Pancreas (tissue), 10 donors: Measurements from ENCODE around the gene COQ9. TPM values are rescaled to one million over a fixed set of nuclear protein-coding genes. Genes with fewer than 3 reads are reported as not detected.

Source experiments
- ATAC-seq, 4 donors: fragments of 200-7000 bp; cut with Tn5 transposase; one replicate each; pipeline versions ENCODE4 v1.8.0 to v1.9.1; 2020; ENCODE audit warnings: mild to moderate bottlenecking in 4 of 4, moderate library complexity in 4 of 4
- DNase-seq, 6 donors: peaks; one replicate each; pipeline ENCODE4 v3.0.0-alpha.2; 2020
- FAIRE-seq: peaks from 2 replicates; lab custom pipeline; 2012; peaks lifted over from hg19 to GRCh38; lab: Jason Lieb, UNC
- H3K27ac ChIP-seq, 4 donors: fragments of 200-600 bp; sonication (generic); 1 replicate in 3 of 4; 2 replicates in 1 of 4; pipeline versions ENCODE4 v1.5.0 to v1.8.0; 2020
- H3K27me3 ChIP-seq, 4 donors: fragments of 200-600 bp; one replicate each; pipeline ENCODE4 v1.8.0; 2021
- H3K36me3 ChIP-seq, 3 donors: fragments of 200-600 bp; sonication (generic) in 1 of 3; one replicate each; pipeline versions ENCODE4 v1.5.0 to v1.8.0; 2020 to 2021
- H3K4me1 ChIP-seq, 3 donors: fragments of 200-600 bp; one replicate each; pipeline ENCODE4 v1.8.0; 2021
- H3K4me3 ChIP-seq, 4 donors: fragments of 200-600 bp; sonication (generic) in 2 of 4; one replicate each; pipeline versions ENCODE4 v1.5.0 to v1.8.0; 2020 to 2021
- H3K9me3 ChIP-seq, 4 donors: fragments of 200-600 bp; one replicate each; pipeline ENCODE4 v1.8.0; 2021
- CTCF ChIP-seq, 4 donors: fragments of 200-600 bp; sonication (generic) in 3 of 4; IDR thresholded peaks; one replicate each; pipeline versions ENCODE4 v1.5.0 to v1.8.0; 2021; ENCODE audit warnings: antibody characterized with exemption in 4 of 4
- WGBS, 2 donors: extraction: QIAGEN DNeasy Blood & Tissue Kit; methylation state at CpG; one replicate each; pipeline ENCODE4 v1.1.7; 2013; 5-methylcytosine and 5-hydroxymethylcytosine counted together
- intact Hi-C, 3 donors: fragments of 100-400 bp; cut with DNase I; formaldehyde crosslinking; loops; one replicate each; pipeline versions ENCODE4 v1.11.1 to v1.14.2; 2022
- polyA plus RNA-seq, 2 donors: library from polyadenylated mRNA; stranded (reverse); fragments of 200-250 nt; gene quantifications; one replicate each; pipeline ENCODE4 v1.2.3, GENCODE V29; 2013
- total RNA-seq, 6 donors: library from RNA; stranded (reverse); fragmentation: NEBNext Ultra II Directional in 4 of 6; extraction: Animal tissue kit (Norgen Biotek cat#: 25700) in 4 of 6; gene quantifications; one replicate each; pipeline versions ENCODE4 v1.2.1 to v1.2.4, GENCODE V29; 2021 to 2023
- donor health status: healthy with polysubstance abuse.
- donor health status: DM: no; HTN: no; CAD: no; lungs with moderate emphysema.
- donor health status: DM: no; HTN: no; CAD: no.
- donor health status: control.
- donor health status: control.
- donor health status: Bipolar disorder and iron deficiency.
- donor health status: DM: yes; HTN: yes; CAD: no.
- donor health status: DM: no; HTN: no; CAD: no.
- donor health status: DM: no; HTN: no; CAD: no.
- donor health status: DM: yes; HTN: yes; CAD: no.

Gene COQ9
- total and polyA plus RNA-seq, 8 donors: 17.7 to 51.1 (median 25.3) TPM

DNA sequence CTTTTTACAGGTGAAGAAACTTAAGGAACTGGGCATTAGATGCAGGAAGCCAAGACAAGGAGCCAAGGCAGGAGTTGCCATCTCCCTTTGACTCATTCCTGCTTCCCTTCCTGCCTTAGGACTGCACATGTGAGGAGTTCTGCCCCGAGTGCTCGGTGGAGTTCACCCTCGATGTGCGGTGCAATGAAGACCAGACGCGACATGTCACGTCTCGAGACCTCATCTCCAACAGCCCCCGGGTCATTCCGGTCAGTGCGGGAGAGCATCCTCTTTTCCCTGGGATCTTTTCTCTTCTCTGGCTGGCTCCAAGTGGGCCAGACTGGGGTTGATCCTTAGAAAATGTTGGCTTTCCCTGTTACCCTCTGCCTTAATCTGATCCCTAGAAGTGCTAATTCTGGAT, 21.8 kb downstream of the COQ9 start:
- Histone ChIP-seq H3K27me3 (no peaks in the 10 kb centered on the region), H3K4me1 (peaks cover 24 to 34% (median 24%) of the 10 kb centered on the region in 3 donors), H3K4me3 (no peak overlapping the region), H3K9me3 (no peaks in the 10 kb centered on the region), H3K27ac (no peak overlapping the region), H3K36me3 (peaks cover 2 to 72% (median 26%) of the 10 kb centered on the region in 3 donors)
- no peak for FAIRE-seq
- no peak for DNase-seq
- TF ChIP-seq CTCF (IDR thresholded peaks at IDR 0.05): no peak
- intact Hi-C loops: no loop called here
- ATAC-seq: no peak
- whole genome bisulfite sequencing, 2 donors: 91 to 96% methylated on average over 11 of the region's 11 CpGs

- FAIRE-seq (no peak), ATAC-seq (no peak), DNase-seq (no peak)
- Histone ChIP-seq H3K27me3 (no peaks in the 10 kb centered on the region), H3K9me3 (no peaks in the 10 kb centered on the region), H3K4me3 (no peak overlapping the region), H3K36me3 (peaks cover 2 to 68% (median 26%) of the 10 kb centered on the region in 3 donors), H3K27ac (peak overlapping the region in 1 of 4 donors; percentile 44), H3K4me1 (peaks cover 21 to 30% (median 22%) of the 10 kb centered on the region in 3 donors)
- intact Hi-C loops: no loop called here
- 84 to 85% methylated on average over 9 of the region's 9 CpGs for WGBS, 2 donors
- TF ChIP-seq CTCF (IDR thresholded peaks at IDR 0.05): no peak
Measured at GRCh38 chr16:57469917-57470470, 22.7 kb downstream of the COQ9 start.

GRCh38 chr16:57470711-57471110, 23.4 kb downstream of the COQ9 start:
- peak overlapping the region in 2 of 4 donors; percentile 21 to 44 for H3K27ac ChIP-seq
- FAIRE-seq: no peak
- intact Hi-C loops: no loop called here

DNA sequence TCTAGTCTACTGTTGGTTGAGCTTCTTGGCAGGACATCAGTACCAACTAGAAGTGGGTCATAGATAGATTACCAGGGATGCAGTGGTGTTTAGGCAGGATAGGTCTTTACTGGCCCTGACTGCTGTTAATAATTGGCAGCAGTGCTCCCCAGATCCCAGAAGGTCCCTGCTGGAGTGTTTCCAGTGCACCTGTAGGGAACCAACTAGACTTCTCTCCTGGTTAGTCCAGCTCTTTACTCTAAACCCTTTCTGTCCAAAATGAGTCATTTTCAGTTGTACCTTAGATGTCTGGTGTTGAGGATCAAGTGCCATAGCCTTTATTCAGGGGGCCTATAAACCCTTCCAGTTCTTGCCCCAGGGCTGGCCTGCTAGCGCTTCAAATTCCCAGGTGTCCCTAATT, 23.9 kb downstream of the COQ9 start:
- no peak overlapping the region for H3K4me3 ChIP-seq
- no peaks in the 10 kb centered on the region for H3K27me3 ChIP-seq
- intact Hi-C loops: no loop called here
- no peak for DNase-seq
- peak overlapping the region in 1 of 4 donors; percentile 44 for H3K27ac ChIP-seq
- FAIRE-seq: no peak
- TF ChIP-seq CTCF (IDR thresholded peaks at IDR 0.05): no peak
- WGBS, 2 donors: 88 to 100% methylated on average over 1 of the region's 1 CpG
- no peaks in the 10 kb centered on the region for H3K9me3 ChIP-seq
- peaks cover 2 to 58% (median 26%) of the 10 kb centered on the region in 3 donors for H3K36me3 ChIP-seq
- peaks cover 21 to 30% (median 22%) of the 10 kb centered on the region in 3 donors for H3K4me1 ChIP-seq
- ATAC-seq: peak; percentile 7 to 31 (median 27)

More at GRCh38 chr16:57470711-57471110, 23.4 kb downstream of the COQ9 start:
- TF ChIP-seq CTCF (IDR thresholded peaks at IDR 0.05): no peak
- ATAC-seq (peak; percentile 42 to 71 (median 66)), DNase-seq (peak in 3 of 6 donors; percentile 68 to 78 (median 74))
- H3K36me3 ChIP-seq: peaks cover 2 to 63% (median 26%) of the 10 kb centered on the region in 3 donors
- H3K4me1 ChIP-seq: peaks cover 21 to 30% (median 22%) of the 10 kb centered on the region in 3 donors
- H3K9me3 ChIP-seq: no peaks in the 10 kb centered on the region
- no peaks in the 10 kb centered on the region for H3K27me3 ChIP-seq
- no peak overlapping the region for H3K4me3 ChIP-seq
- WGBS, 2 donors: 16 to 19% methylated on average over 6 of the region's 6 CpGs
